Neural progenitor cell (in vitro differentiated cells): ENCODE measurements around the gene TBC1D23. TPM values are rescaled to one million over a fixed set of nuclear protein-coding genes. Genes with fewer than 3 reads are reported as not detected.

Experiments
- DNase-seq: peaks from one replicate; pipeline ENCODE4 v3.0.0-alpha.2; 2016; ENCODE audit warnings: low spot score
- H2AFZ ChIP-seq: fragments of 200-600 bp; sonication (generic); replicated peaks from 2 replicates; pipeline ENCODE4 v1.6.1; 2016; ENCODE audit warnings: antibody characterized with exemption
- H3F3A ChIP-seq: fragments of 200-600 bp; sonication (generic); 2 replicates; pipeline ENCODE4 v1.6.1; 2016; ENCODE audit warnings: antibody characterized with exemption, low read depth
- H3K27ac ChIP-seq: fragments of 200-600 bp; sonication (generic); 2 replicates; pipeline ENCODE4 v1.5.1; 2016; ENCODE audit warnings: mild to moderate bottlenecking
- H3K27me3 ChIP-seq: fragments of 200-600 bp; sonication (generic); 2 replicates; pipeline ENCODE4 v1.6.1; 2016; ENCODE audit warnings: mild to moderate bottlenecking, moderate library complexity
- H3K36me3 ChIP-seq: fragments of 200-600 bp; sonication (generic); 2 replicates; pipeline ENCODE4 v1.5.1; 2016
- H3K4me1 ChIP-seq: fragments of 200-600 bp; sonication (generic); 2 replicates; pipeline ENCODE4 v1.6.1; 2016; ENCODE audit warnings: mixed run types
- H3K4me2 ChIP-seq: fragments of 200-600 bp; sonication (generic); 2 replicates; pipeline ENCODE4 v1.6.1; 2016
- H3K4me3 ChIP-seq: fragments of 200-600 bp; sonication (generic); 2 replicates; pipeline ENCODE4 v1.5.1; 2016
- H3K79me2 ChIP-seq: fragments of 200-600 bp; sonication (generic); 2 replicates; pipeline ENCODE4 v1.6.1; 2016; ENCODE audit warnings: low read depth
- H3K9ac ChIP-seq: fragments of 200-600 bp; sonication (generic); 2 replicates; pipeline ENCODE4 v1.6.1; 2016
- H3K9me3 ChIP-seq: fragments of 200-600 bp; sonication (generic); 2 replicates; pipeline ENCODE4 v1.5.1; 2016; ENCODE audit warnings: low read depth
- H4K20me1 ChIP-seq: fragments of 200-600 bp; sonication (generic); 2 replicates; pipeline ENCODE4 v1.6.1; 2016; ENCODE audit warnings: low read depth
- H3K27ac Mint-ChIP-seq: 3 replicates; pipeline ENCODE4 v1.8.0; 2021; ENCODE audit warnings: mixed read lengths
- H3K27me3 Mint-ChIP-seq: 2 replicates; pipeline ENCODE4 v1.8.0; 2022; ENCODE audit warnings: low read depth, mild to moderate bottlenecking, inconsistent platforms, moderate library complexity, mixed read lengths; ENCODE audit not compliant: insufficient read depth
- H3K36me3 Mint-ChIP-seq: 3 replicates; pipeline ENCODE4 v1.8.0; 2021; ENCODE audit warnings: mixed read lengths
- H3K4me1 Mint-ChIP-seq: 3 replicates; pipeline ENCODE4 v1.8.0; 2021; ENCODE audit warnings: mixed read lengths
- H3K4me3 Mint-ChIP-seq: 3 replicates; pipeline ENCODE4 v1.8.0; 2021; ENCODE audit warnings: mild to moderate bottlenecking, moderate library complexity, mixed read lengths
- H3K9me3 Mint-ChIP-seq: 3 replicates; pipeline ENCODE4 v1.8.0; 2020; ENCODE audit warnings: mixed read lengths
- CTCF ChIP-seq: fragments of 200-600 bp; sonication (generic); IDR thresholded peaks from 2 replicates; pipeline ENCODE4 v1.5.1; 2017; ENCODE audit warnings: antibody characterized with exemption, mild to moderate bottlenecking
- EZH2 ChIP-seq: fragments of 200-600 bp; sonication (generic); IDR thresholded peaks from 2 replicates; pipeline ENCODE4 v1.6.1; 2017; ENCODE audit warnings: antibody characterized with exemption, mild to moderate bottlenecking, moderate library complexity
- total RNA-seq: library from RNA; depleted of rRNA; stranded (reverse); fragments of >200 nt; gene quantifications from 2 replicates; pipeline ENCODE4 v1.2.3, GENCODE V29; 2015; ENCODE audit warnings: low replicate concordance

The TBC1D23 gene
- total RNA-seq, 1 donor from 2014 or later, result 50.1 TPM

- H3F3A ChIP-seq, result no peaks in the 10 kb centered on the region
- Mint-ChIP-seq H3K36me3 (peaks cover 5% of the 10 kb centered on the region), H3K27ac (no peak overlapping the region), H3K4me1 (no peaks in the 10 kb centered on the region), H3K9me3 (no peaks in the 10 kb centered on the region), H3K27me3 (no peaks in the 10 kb centered on the region), H3K4me3 (no peak overlapping the region)
- no peaks in the 10 kb centered on the region for H4K20me1 ChIP-seq
- no peaks in the 10 kb centered on the region for H3K4me1 ChIP-seq
- H3K9ac ChIP-seq, result no peak overlapping the region
- DNase-seq, result no peak
- no peak overlapping the region for H3K27ac ChIP-seq
- no peak overlapping the region for H3K4me3 ChIP-seq
- TF ChIP-seq CTCF, result no peak
- no peak for TF ChIP-seq EZH2
- peaks cover 11% of the 10 kb centered on the region for H3K36me3 ChIP-seq
- no peak overlapping the region for H2AFZ ChIP-seq
- H3K9me3 ChIP-seq, result no peaks in the 10 kb centered on the region
- no peaks in the 10 kb centered on the region for H3K79me2 ChIP-seq
- H3K27me3 ChIP-seq, result no peaks in the 10 kb centered on the region
- H3K4me2 ChIP-seq, result no peak overlapping the region
Observed at GRCh38 chr3:100370756-100371155, 110.0 kb downstream of the TBC1D23 start.

DNA sequence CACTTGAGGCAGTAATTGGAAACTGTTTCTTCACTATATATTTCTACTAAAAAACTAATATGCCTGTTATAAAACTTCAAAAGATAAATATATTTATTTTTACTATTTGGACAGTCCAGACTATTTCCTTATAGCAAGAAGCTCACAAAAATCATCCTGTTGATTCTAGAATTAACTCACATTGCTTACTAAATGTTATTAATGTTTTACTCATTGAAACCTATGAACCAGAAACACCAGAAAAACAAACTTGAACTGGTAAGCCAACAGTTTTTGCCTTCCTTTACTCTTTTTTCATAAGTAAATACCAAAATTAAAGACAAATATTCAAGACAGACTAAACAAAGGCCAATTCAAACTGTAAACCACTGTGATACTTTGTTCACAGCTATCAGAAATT, 113.7 kb downstream of the TBC1D23 start:
- Histone ChIP-seq H3K4me2 (no peak overlapping the region), H3F3A (no peaks in the 10 kb centered on the region), H3K9me3 (no peaks in the 10 kb centered on the region), H3K36me3 (peaks cover 19% of the 10 kb centered on the region), H3K79me2 (no peaks in the 10 kb centered on the region), H2AFZ (no peak overlapping the region), H3K9ac (no peak overlapping the region), H3K27me3 (no peaks in the 10 kb centered on the region), H4K20me1 (no peaks in the 10 kb centered on the region), H3K27ac (no peak overlapping the region), H3K4me3 (no peak overlapping the region), H3K4me1 (no peaks in the 10 kb centered on the region)
- H3K4me1 Mint-ChIP-seq, result no peaks in the 10 kb centered on the region
- no peaks in the 10 kb centered on the region for H3K9me3 Mint-ChIP-seq
- no peak for DNase-seq
- no peaks in the 10 kb centered on the region for H3K27me3 Mint-ChIP-seq
- no peak overlapping the region for H3K27ac Mint-ChIP-seq
- TF ChIP-seq CTCF, result no peak
- H3K4me3 Mint-ChIP-seq, result no peak overlapping the region
- H3K36me3 Mint-ChIP-seq, result peaks cover 11% of the 10 kb centered on the region

Other genes starting within 250 kb of the TBC1D23 start
- gene FILIP1L, start 146.5 kb upstream of the TBC1D23 start, total RNA-seq, result 0.09 and 0.15 TPM in 2 replicates
- gene NIT2, start 73.8 kb downstream of the TBC1D23 start, total RNA-seq, result 18.6 and 33.1 TPM in 2 replicates
- 39.5 and 58.5 TPM in 2 replicates for gene TOMM70, start 140.1 kb downstream of the TBC1D23 start, total RNA-seq
- 17.9 and 26.5 TPM in 2 replicates for gene LNP1, start 140.5 kb downstream of the TBC1D23 start, total RNA-seq
- 53.8 and 82.7 TPM in 2 replicates for gene TMEM45A, start 231.6 kb downstream of the TBC1D23 start, total RNA-seq